OCI-LY7 (cell line): ENCODE results near the gene PITPNM1. TPM values are rescaled to one million over a fixed set of nuclear protein-coding genes. Genes with fewer than 3 reads are reported as not detected.

Source experiments
- BruUV-seq: library from RNA; stranded (reverse); fragments of 400-500 nt; replicated peaks from 2 replicates; lab custom pipeline; 2021; lab: Mats Ljungman, UMichigan
- CTCF ChIA-PET: fragments of 300-600 bp; sonication (Branson Sonifier 250); formaldehyde crosslinking; loops from one replicate; lab custom pipeline; 2022; ENCODE audit warnings: antibody characterized with exemption; ENCODE audit not compliant: unreplicated experiment; lab: Charles Lee
- POLR2A ChIA-PET: fragments of 300-600 bp; sonication (Branson Sonifier 250); formaldehyde crosslinking; loops from one replicate; lab custom pipeline; 2022; ENCODE audit warnings: antibody characterized with exemption; lab: Charles Lee
- DNase-seq: peaks from one replicate; pipeline ENCODE4 v3.0.0-alpha.2; 2015; ENCODE audit warnings: low spot score
- H2AFZ ChIP-seq: fragments of 200-600 bp; sonication (generic), shearing (Covaris generic); 2 replicates; pipeline ENCODE4 v1.6.1; 2014; ENCODE audit warnings: mild to moderate bottlenecking, antibody characterized with exemption, low read length, moderate library complexity
- H3K27ac ChIP-seq: fragments of 200-600 bp; sonication (generic); 2 replicates; pipeline ENCODE4 v1.5.1; 2014; ENCODE audit warnings: mixed run types, low read depth, mild to moderate bottlenecking, moderate library complexity, low read length, inconsistent platforms; ENCODE audit not compliant: poor library complexity, severe bottlenecking
- H3K36me3 ChIP-seq: fragments of 200-600 bp; sonication (generic); 2 replicates; pipeline ENCODE4 v1.6.1; 2014; ENCODE audit warnings: mild to moderate bottlenecking, antibody characterized with exemption, low read length, moderate library complexity, mixed read lengths; ENCODE audit not compliant: insufficient read depth
- H3K4me1 ChIP-seq: fragments of 200-600 bp; sonication (generic); 2 replicates; pipeline ENCODE4 v1.5.1; 2014; ENCODE audit warnings: mild to moderate bottlenecking, low read length; ENCODE audit not compliant: insufficient read depth, poor library complexity, severe bottlenecking
- H3K4me2 ChIP-seq: fragments of 200-600 bp; sonication (generic); 2 replicates; pipeline ENCODE4 v1.6.1; 2014; ENCODE audit warnings: mild to moderate bottlenecking, low read length
- H3K4me3 ChIP-seq: fragments of 200-600 bp; sonication (generic); 2 replicates; pipeline ENCODE4 v1.5.1; 2014; ENCODE audit warnings: mild to moderate bottlenecking, low read depth, low read length; ENCODE audit not compliant: poor library complexity, severe bottlenecking
- H3K79me2 ChIP-seq: fragments of 200-600 bp; sonication (generic); 2 replicates; pipeline ENCODE4 v1.6.1; 2016; ENCODE audit warnings: low read depth, mild to moderate bottlenecking, low read length, moderate library complexity, mixed read lengths; ENCODE audit not compliant: insufficient read depth
- H3K9me2 ChIP-seq: fragments of 200-600 bp; sonication (generic); 2 replicates; pipeline ENCODE4 v1.6.1; 2016; ENCODE audit warnings: mild to moderate bottlenecking, low read length, mixed read lengths; ENCODE audit not compliant: insufficient read depth
- H3K9me3 ChIP-seq: fragments of 200-600 bp; sonication (generic); 2 replicates; pipeline ENCODE4 v1.6.1; 2014; ENCODE audit warnings: mild to moderate bottlenecking, mixed run types, low read length, mixed read lengths
- H4K20me1 ChIP-seq: fragments of 200-600 bp; sonication (generic); 2 replicates; pipeline ENCODE4 v1.6.1; 2014; ENCODE audit warnings: mild to moderate bottlenecking, antibody characterized with exemption, low read length, moderate library complexity, mixed read lengths; ENCODE audit not compliant: insufficient read depth
- CTCF ChIP-seq: fragments of 200-600 bp; sonication (generic); conservative IDR thresholded peaks from 2 replicates; pipeline ENCODE4 v1.5.1; 2014; ENCODE audit warnings: mild to moderate bottlenecking, antibody characterized with exemption, low read length, moderate library complexity, mixed read lengths
- EZH2phosphoT487 ChIP-seq: fragments of 200-600 bp; sonication (generic); IDR thresholded peaks from 2 replicates; pipeline ENCODE4 v1.6.1; 2018; ENCODE audit warnings: low read depth, borderline replicate concordance, mild to moderate bottlenecking, mixed run types, antibody characterized with exemption, low read length, moderate library complexity, mixed read lengths
- intact Hi-C: fragments of 100-400 bp; cut with micrococcal nuclease; formaldehyde crosslinking; loops from one replicate; pipeline ENCODE4 v1.10.0; 2022; ENCODE audit not compliant: unreplicated experiment
- total RNA-seq, 2 experiments: library from RNA; depleted of rRNA in 1 of 2; stranded (reverse); fragments of >200 nt in 1 of 2; shearing (Covaris generic) in 1 of 2; gene quantifications; 2 replicates each; pipeline ENCODE4 v1.2.3, GENCODE V29; 2014 to 2022

The PITPNM1 gene
- total RNA-seq, 2 experiments from 2014 or later = 37.2 to 51.3 TPM

GRCh38 chr11:67521924-67522323 is 16.8 kb upstream of the PITPNM1 start:
- intact Hi-C loops = no loop called here
- POLR2A ChIA-PET = no interaction called here
- TF ChIP-seq EZH2phosphoT487 (no peak), CTCF (no peak)

DNA sequence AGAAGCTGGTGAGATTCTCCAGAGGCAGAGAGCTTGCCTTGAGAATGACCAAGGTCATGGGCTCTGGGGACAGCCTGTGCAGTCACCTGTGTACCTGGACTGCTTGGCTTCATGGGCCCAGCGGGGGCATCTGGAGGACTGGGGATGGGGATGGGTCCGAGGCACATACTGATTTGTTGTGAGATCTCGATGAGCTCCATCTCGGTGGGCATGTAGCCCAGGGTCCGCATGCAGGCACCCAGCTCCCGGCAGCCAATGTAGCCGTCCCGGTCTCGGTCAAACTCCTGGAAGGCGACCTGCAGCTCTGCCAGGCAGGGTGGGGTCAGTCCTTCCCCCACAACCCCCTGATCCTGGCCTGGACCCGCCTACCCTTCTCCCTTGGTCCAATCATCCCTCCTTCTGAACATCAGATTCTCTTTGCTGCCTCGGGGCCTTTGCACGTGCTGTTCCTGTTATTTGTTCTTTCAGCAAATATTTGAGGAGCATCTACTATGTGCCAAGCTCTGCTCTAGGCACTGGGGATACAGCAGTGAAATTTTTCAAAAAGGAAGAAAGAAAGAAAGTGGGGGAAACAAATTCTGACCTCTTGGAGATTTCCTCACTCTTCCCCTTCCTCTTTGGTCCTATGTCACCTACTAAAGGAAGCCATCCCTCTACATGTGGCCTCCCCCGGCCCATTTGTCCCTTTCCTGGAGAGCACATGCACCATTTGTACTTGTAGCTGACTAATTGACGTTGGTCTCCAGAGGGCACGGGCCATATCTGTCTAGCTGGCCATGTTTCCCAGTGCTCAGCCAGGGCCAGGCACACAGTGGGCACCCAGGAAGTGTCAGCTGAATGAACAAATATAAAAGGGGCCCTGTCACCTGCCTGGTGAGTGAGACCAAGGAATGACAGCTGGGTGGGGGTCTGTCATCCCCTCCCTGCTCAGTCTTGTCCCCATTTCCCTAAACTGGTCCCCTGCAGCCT is 16.0 kb upstream of the PITPNM1 start:
- no peaks in the 10 kb centered on the region for H3K36me3 ChIP-seq
- H3K9me3 ChIP-seq = no peaks in the 10 kb centered on the region
- H3K27ac ChIP-seq = no peak overlapping the region
- POLR2A ChIA-PET = interaction anchor here (0.6 kb wide), 1 partner anchor 717 kb away, joined by 3 read pairs; no protein-coding TSS in a partner anchor
- H3K9me2 ChIP-seq = no peaks in the 10 kb centered on the region
- no TSS peak for BruUV-seq
- no peak for DNase-seq
- no peak for TF ChIP-seq CTCF
- no peak for TF ChIP-seq EZH2phosphoT487
- no peaks in the 10 kb centered on the region for H3K4me1 ChIP-seq
- H3K4me3 ChIP-seq = no peak overlapping the region
- CTCF ChIA-PET = no interaction called here
- no peaks in the 10 kb centered on the region for H3K79me2 ChIP-seq
- no peak overlapping the region for H2AFZ ChIP-seq
- intact Hi-C loops = no loop called here
- no peaks in the 10 kb centered on the region for H4K20me1 ChIP-seq
- no peak overlapping the region for H3K4me2 ChIP-seq

More at GRCh38 chr11:67521924-67522323, 16.8 kb upstream of the PITPNM1 start:
- Histone ChIP-seq H3K4me3 (no peak overlapping the region), H3K4me1 (no peaks in the 10 kb centered on the region), H3K9me3 (no peaks in the 10 kb centered on the region), H3K27ac (no peak overlapping the region), H2AFZ (no peak overlapping the region), H3K36me3 (no peaks in the 10 kb centered on the region), H3K9me2 (no peaks in the 10 kb centered on the region), H3K79me2 (no peaks in the 10 kb centered on the region), H3K4me2 (no peak overlapping the region), H4K20me1 (no peaks in the 10 kb centered on the region)
- no TSS peak for BruUV-seq
- CTCF ChIA-PET = no interaction called here
- DNase-seq = no peak

GRCh38 chr11:67519726-67520125 is 14.6 kb upstream of the PITPNM1 start:
- no TSS peak for BruUV-seq
- POLR2A ChIA-PET = no interaction called here
- no peaks in the 10 kb centered on the region for H4K20me1 ChIP-seq
- no peak for DNase-seq
- no peaks in the 10 kb centered on the region for H3K9me2 ChIP-seq
- no peaks in the 10 kb centered on the region for H3K79me2 ChIP-seq
- H3K9me3 ChIP-seq = no peaks in the 10 kb centered on the region
- no peak overlapping the region for H2AFZ ChIP-seq
- TF ChIP-seq CTCF = no peak
- TF ChIP-seq EZH2phosphoT487 = no peak
- CTCF ChIA-PET = no interaction called here
- no peaks in the 10 kb centered on the region for H3K4me1 ChIP-seq
- no peak overlapping the region for H3K4me2 ChIP-seq
- H3K27ac ChIP-seq = no peak overlapping the region
- no peaks in the 10 kb centered on the region for H3K36me3 ChIP-seq
- intact Hi-C loops = no loop called here
- no peak overlapping the region for H3K4me3 ChIP-seq
